Thyroid gland (tissue), 4 donors: ENCODE data around the gene DYNLL1. TPM values are rescaled to one million over a fixed set of nuclear protein-coding genes. Genes with fewer than 3 reads are reported as not detected.
"Not testable (repeated sequence)": the region's sequence is repeated elsewhere in the genome, so short reads cannot be mapped to it uniquely, and the experiment has no call there.

Experiments
- DNase-seq, 2 donors: peaks; one replicate each; pipeline ENCODE4 v3.0.0-alpha.2; 2019
- H3K27ac ChIP-seq, 3 donors: fragments of 200-600 bp; sonication (generic); 1 replicate in 2 of 3; 2 replicates in 1 of 3; pipeline ENCODE4 v1.5.1; 2016 to 2019; ENCODE audit warnings: mild to moderate bottlenecking in 1 of 3, moderate library complexity in 1 of 3
- H3K27me3 ChIP-seq: fragments of 200-600 bp; sonication (generic); one replicate; pipeline ENCODE4 v1.5.1; 2019
- H3K36me3 ChIP-seq, 2 donors: fragments of 200-600 bp; sonication (generic); one replicate each; pipeline ENCODE4 v1.5.1; 2016 to 2019
- H3K4me1 ChIP-seq, 2 donors: fragments of 200-600 bp; sonication (generic); one replicate each; pipeline ENCODE4 v1.5.1; 2017 to 2019
- H3K4me3 ChIP-seq, 3 donors: fragments of 200-600 bp; sonication (generic); replicated peaks in 1 of 3; 1 replicate in 2 of 3; 2 replicates in 1 of 3; pipeline ENCODE4 v1.5.1; 2016; ENCODE audit warnings: mild to moderate bottlenecking in 1 of 3
- H3K9me3 ChIP-seq: fragments of 200-600 bp; sonication (generic); one replicate; pipeline ENCODE4 v1.5.1; 2017
- CTCF ChIP-seq, 6 experiments: fragments of 200-600 bp in 3 of 6; fragments of 450-650 bp in 3 of 6; sonication (generic) in 3 of 6; IDR thresholded peaks; one replicate each; pipeline ENCODE4 v1.5.1; 2016 to 2019; ENCODE audit warnings: antibody characterized with exemption in 6 of 6, mild to moderate bottlenecking in 2 of 6, inconsistent platforms in 1 of 6, moderate library complexity in 1 of 6
- POLR2A ChIP-seq, 2 donors: fragments of 450-650 bp; IDR thresholded peaks; one replicate each; pipeline ENCODE4 v1.6.1; 2017; ENCODE audit warnings: antibody characterized with exemption in 2 of 2, mild to moderate bottlenecking in 2 of 2, moderate library complexity in 1 of 2
- WGBS, 2 donors: methylation state at CpG; one replicate each; pipeline ENCODE4 v1.1.5; 2017; 5-methylcytosine and 5-hydroxymethylcytosine counted together
- intact Hi-C: fragments of 100-400 bp; cut with DNase I; formaldehyde crosslinking; loops from one replicate; pipeline ENCODE4 v1.15.1; 2023
- total RNA-seq, 4 donors: library from RNA; depleted of rRNA; stranded (reverse); fragments of >200 nt; gene quantifications; one replicate each; pipeline ENCODE4 v1.2.3, GENCODE V29; 2016

DYNLL1 gene
- total RNA-seq: 100 to 1,000 TPM; 128 to 265 (median 232) TPM

- peaks cover 6 to 11% of the 10 kb centered on the region in 2 donors for H3K4me1 ChIP-seq
- H3K36me3 ChIP-seq: peaks cover 7 to 11% of the 10 kb centered on the region in 2 donors
- DNase-seq: peak; percentile 95
- TF ChIP-seq CTCF (IDR thresholded peaks at IDR 0.05) (peak in 1 of 6 experiments; percentile 31), POLR2A (IDR thresholded peaks at IDR 0.05) (peak; percentile 67 to 93)
- intact Hi-C loops: loop anchor here (5.0 kb wide), 1 partner anchor 36 kb away; the partner anchor contains the start of gene RNF10
- H3K27me3 ChIP-seq: no peaks in the 10 kb centered on the region
- H3K9me3 ChIP-seq: no peaks in the 10 kb centered on the region
- WGBS, 2 donors: 1 to 2% methylated on average over 13 to 22 of the region's 53 CpGs
- H3K27ac ChIP-seq: peak within 1 kb of the TSS; percentile 50 to 93 (median 91)
- H3K4me3 ChIP-seq: peak within 1 kb of the TSS; percentile 63 to 92 (median 80)
These were observed at the start of gene DYNLL1 for GRCh38 chr12:120495731-120496412. Gene DYNLL1, plus strand, starts transcription at chr12:120496113. Its CDS starts 309 bp downstream, at chr12:120496422.

DNA sequence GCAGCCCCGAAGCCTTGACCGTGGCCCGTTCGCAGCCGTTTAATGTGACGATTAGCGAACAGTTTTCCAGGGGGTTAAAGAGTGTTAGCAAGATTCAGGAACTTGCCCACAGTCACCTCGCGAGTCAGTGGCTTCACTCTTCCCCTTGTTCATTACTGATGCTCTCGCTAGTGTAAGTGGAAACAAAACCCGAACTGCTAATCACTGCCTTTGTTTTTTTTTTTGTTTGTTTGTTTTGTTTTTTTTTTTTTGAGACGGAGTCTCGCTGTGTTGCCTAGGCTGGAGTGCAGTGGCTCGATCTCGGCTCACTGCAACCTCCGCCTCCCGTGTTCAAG lies 49.1 kb upstream of the DYNLL1 start:
- Histone ChIP-seq H3K27ac (peak overlapping the region; percentile 86 to 90 (median 88)), H3K36me3 (peaks cover 13 to 16% of the 10 kb centered on the region in 2 donors), H3K4me3 (peak overlapping the region; percentile 83 to 89 (median 87)), H3K4me1 (peaks cover 14 to 16% of the 10 kb centered on the region in 2 donors)
- DNase-seq, intact Hi-C loops, H3K27me3 ChIP-seq, H3K9me3 ChIP-seq: not testable (repeated sequence)
- 6 to 7% methylated on average over 17 of the region's 17 CpGs for WGBS, 2 donors

GRCh38 chr12:120447992-120448391 lies 47.9 kb upstream of the DYNLL1 start:
- no peaks in the 10 kb centered on the region for H3K27me3 ChIP-seq
- H3K36me3 ChIP-seq: peaks cover 13 to 14% of the 10 kb centered on the region in 2 donors
- H3K4me1 ChIP-seq: peaks cover 14 to 16% of the 10 kb centered on the region in 2 donors
- DNase-seq: no peak
- 95 to 98% methylated on average over 4 of the region's 4 CpGs for WGBS, 2 donors
- H3K4me3 ChIP-seq: no peak overlapping the region
- H3K27ac ChIP-seq: no peak overlapping the region
- intact Hi-C loops: no loop called here
- no peak for TF ChIP-seq CTCF (IDR thresholded peaks at IDR 0.05)
- H3K9me3 ChIP-seq: no peaks in the 10 kb centered on the region

GRCh38 chr12:120452524-120452923 lies 43.4 kb upstream of the DYNLL1 start:
- DNase-seq, H3K9me3 ChIP-seq, H3K27ac ChIP-seq, H3K4me3 ChIP-seq, H3K36me3 ChIP-seq, H3K27me3 ChIP-seq, intact Hi-C loops, H3K4me1 ChIP-seq: not testable (repeated sequence)
- WGBS, 2 donors: 93% methylated on average over 5 of the region's 5 CpGs

- Histone ChIP-seq H3K9me3 (no peaks in the 10 kb centered on the region), H3K27me3 (no peaks in the 10 kb centered on the region), H3K36me3 (peaks cover 6 to 7% of the 10 kb centered on the region in 2 donors), H3K27ac (no peak overlapping the region), H3K4me3 (no peak overlapping the region), H3K4me1 (no peaks in the 10 kb centered on the region)
- intact Hi-C loops: no loop called here
- DNase-seq: no peak
- TF ChIP-seq POLR2A (IDR thresholded peaks at IDR 0.05): no peak
- 92 to 94% methylated on average over 3 of the region's 3 CpGs for WGBS, 2 donors
These were observed 42.7 kb upstream of the DYNLL1 start for GRCh38 chr12:120453060-120453750.

- Histone ChIP-seq H3K4me3 (no peak overlapping the region), H3K9me3 (no peaks in the 10 kb centered on the region), H3K36me3 (peaks cover 12 to 14% of the 10 kb centered on the region in 2 donors), H3K27ac (no peak overlapping the region), H3K4me1 (no peaks in the 10 kb centered on the region), H3K27me3 (no peaks in the 10 kb centered on the region)
- TF ChIP-seq CTCF (IDR thresholded peaks at IDR 0.05) (peak in 5 of 6 experiments; percentile 4 to 58 (median 36)), POLR2A (IDR thresholded peaks at IDR 0.05) (no peak)
- 71 to 81% methylated on average over 4 of the region's 4 CpGs for WGBS, 2 donors
- no peak for DNase-seq
- intact Hi-C loops: no loop called here
These were observed 41.9 kb upstream of the DYNLL1 start for GRCh38 chr12:120453977-120454376.
